ENCODE results near the gene CNPY2.
A peak's percentile ranks its signal among the peaks of the same experiment; 100 is the strongest.
"Not testable (repeated sequence)": the region's sequence is repeated elsewhere in the genome, so short reads cannot be mapped to it uniquely, and the experiment has no call there.

Gene CNPY2

DNA sequence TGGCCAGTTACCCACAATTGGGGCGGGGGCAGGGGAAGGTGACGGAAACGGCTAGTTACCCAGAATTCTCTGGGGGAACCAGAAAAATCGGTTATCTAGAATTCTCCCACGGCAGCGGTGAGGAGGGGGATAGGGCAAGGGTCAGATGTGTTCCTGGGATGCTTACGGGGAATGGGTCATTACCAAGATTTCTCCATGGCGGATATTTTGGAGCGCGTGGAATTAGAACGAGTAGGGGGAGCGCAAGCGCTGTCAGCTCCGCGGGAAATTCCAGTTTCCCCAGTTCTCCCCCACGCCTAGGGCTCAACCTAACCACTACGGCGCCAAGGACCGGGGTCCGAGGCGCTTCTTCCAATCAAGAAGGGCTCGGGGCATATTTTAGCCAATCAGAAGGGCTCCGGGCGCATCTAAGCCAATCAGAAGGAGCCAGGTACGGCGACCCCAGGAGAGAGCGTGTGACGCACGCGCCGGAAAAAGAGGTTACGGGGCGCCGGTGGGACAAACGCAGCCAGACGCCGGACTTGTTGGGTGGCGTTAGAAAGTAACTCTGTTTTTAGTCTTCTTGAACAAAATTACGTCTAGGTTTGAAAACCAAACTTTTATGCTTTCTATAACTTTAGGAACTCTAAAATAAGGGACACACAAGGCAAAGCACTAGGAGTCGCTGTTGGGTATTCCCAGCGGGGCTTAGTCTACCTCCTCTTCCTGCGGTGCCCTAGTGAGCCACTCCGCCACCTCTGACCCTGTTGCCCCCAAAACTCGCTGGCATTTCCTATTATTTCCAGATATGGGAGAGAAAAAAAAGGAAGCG is 18.1 kb upstream of the CNPY2 start, which contains the start of gene PAN2:
TSS of gene PAN2 (minus strand) at position 322 of the 811 bp plus-strand sequence. CDS start 906 bp downstream, outside the sequence.
- DNase-seq = peak; percentile 99

DNA sequence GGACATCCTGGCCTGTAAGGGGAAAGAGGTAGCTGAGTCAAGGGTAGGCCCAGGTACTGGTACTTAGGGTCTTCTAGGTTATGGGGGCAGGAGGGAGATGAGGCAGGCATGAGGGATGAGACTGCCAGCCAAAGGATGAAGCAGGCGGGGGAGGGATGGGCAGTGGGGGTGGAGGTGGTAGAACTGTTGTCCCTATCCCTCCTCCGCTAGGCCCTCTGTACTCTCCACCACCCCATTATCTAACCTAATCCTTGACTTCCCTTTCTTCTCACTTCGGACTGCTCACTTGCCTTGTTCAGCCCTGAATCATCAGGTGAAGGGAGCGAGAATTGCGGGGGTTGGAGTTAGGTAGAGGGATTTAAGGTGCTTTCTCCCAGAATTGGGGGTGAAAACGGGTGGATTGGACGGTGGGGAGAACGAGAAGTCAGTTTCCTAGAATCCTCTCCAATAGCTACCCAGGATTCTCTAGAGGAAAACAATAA is 17.4 kb upstream of the CNPY2 start:
- DNase-seq = no peak

DNA sequence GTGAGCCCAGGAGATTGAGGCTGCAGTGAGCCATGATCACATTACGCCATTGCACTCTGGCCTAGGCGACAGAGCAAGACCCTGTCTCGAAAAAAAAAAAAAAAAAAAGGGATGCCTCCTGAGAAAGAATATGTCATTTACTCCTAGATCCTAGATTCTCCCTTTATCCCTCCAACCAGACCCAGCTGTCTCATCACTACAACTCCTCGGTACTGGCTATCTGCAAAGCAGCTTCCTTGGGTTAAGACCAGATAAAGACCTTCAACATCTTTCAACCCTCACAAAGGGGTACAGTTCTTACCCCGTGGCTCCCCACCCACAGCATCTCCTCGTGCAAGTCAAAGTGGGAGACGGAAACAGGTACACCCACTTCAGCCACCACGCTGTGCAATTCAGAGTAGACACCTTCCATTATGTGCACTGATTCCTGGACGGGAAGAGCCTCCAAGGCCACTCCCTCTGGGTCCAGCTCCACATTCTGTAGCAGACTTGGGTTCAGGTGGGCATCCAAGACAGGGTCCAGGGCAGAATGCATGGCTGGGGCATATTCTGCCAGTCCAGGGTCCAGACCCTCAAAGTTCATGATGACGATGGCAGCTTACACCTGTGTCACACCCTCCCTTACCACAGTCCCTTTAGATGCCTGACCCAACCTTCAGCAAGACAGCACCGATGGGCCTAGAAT is 16.9 kb upstream of the CNPY2 start:
- no peak for DNase-seq

DNA sequence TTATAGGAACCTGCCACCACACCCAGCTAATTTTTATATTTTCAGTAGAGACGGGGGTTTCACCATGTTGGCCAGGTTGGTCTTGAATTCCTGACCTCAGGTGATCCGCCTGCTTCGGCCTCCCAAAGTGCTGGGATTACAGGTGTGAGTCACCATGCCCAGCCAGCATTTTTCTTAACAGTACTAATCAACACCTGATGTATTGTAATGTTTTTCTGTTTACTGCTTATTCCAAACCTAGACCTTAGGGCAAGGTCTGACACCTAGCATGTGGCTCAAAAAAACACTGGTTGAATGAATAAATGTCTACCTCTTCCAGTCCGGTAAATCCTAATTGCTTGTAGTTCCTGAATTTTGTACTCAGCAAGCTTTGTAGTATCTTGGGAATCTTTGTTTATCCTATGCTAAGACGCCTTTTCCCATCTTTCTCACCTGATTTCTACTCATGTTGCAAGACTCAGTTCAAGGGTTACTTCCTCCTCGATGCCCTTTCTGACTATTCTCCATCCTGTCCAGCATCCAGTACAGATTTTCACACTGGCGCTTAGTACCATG is 15.2 kb upstream of the CNPY2 start:
- DNase-seq = no peak

DNA sequence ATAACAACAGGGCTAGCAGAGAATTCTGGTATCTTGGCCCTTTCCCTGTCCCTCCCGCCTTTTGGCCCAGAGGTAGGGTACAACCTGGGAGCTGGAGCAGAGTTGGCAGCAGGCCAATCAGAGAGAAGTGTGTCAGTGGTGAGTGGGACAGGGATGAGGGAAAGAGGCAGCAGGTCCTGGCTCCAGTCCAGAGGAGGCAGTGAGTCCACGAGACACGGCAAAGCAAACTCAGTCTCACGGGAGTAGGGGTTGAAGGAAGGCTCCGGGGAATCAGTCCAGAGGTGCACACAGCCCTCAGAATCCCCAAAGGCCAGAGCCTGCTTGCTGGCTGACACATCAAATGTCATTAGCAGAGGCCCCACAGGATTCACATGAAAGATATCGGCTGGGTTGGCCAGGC is 10.7 kb upstream of the CNPY2 start:
- DNase-seq = no peak

DNA sequence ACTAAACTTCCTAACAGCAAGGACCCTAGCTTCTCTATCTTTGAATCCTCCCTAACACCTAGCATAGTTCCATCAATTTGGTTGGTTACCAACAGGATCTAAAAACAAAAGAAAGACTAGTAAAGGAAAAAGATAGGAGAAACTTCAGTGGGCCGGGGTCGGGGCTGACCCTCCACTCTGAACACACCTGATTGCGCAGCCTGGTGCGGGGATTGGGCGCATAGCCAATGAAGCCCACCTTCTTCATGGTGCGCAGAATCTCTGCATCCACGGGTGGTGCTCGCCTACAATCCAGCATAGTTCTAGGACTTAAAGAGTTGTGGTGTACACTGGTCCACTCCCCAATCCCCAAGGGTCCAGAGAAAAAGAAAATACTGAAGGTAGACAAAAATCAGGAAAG is 10.3 kb upstream of the CNPY2 start:
- no peak for DNase-seq

DNA sequence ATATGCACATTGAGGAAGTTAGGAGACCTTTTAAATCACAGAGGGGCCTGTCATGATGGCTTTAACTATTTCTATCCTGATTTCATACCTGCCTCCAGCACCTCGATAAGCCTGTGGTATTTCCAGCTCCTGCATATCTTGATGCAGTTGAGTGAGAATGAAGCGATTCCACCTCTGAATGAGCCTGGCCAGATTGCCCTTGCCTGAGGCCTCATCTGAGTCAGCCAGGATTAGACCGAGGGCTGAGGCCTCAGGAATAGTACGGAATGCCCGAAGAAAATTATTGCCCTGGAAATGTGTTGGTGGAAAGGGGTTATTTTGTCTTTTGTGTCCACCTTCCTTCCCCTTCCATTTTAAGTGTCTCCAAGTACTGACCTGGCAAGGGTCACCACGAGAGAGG is 8.4 kb upstream of the CNPY2 start:
- DNase-seq = no peak

DNA sequence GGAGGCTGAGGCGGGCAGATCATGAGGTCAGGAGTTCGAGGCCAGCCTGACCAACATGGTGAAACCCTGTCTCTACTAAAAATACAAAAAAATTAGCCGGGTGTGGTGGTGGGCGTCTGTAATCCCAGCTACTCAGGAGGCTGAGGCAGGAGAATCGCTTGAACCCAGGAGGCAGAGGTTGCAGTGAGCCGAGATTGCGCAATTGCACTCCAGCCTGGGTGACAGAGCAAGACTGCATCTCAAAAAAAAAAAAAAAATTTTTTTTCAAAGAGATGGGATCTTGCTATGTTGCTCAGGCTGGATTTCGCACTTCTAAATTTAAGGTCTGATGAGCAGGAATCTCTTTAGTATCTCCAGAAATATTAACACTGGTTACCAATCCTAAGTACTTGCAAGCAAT is 5.8 kb upstream of the CNPY2 start:
- not testable (repeated sequence) for DNase-seq

DNA sequence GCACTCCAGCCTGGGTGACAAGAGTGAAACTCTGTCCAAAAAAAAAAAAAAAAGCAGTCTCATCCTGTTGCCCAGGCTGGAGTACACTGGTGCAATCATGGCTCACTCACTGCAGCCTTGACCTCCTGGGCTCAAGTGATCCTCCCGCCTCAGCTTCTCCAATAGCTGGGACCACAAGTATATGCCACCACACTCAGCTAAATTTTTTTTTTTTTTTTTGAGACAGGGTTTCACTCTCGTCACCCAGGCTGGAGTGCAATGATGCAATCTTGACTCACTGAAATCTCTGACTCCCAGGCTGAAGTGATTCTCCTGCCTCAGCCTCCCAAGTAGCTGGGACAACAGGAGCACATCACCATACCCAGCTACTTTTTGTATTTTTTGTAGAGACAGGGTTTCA is 5.2 kb upstream of the CNPY2 start:
- no peak for DNase-seq

DNA sequence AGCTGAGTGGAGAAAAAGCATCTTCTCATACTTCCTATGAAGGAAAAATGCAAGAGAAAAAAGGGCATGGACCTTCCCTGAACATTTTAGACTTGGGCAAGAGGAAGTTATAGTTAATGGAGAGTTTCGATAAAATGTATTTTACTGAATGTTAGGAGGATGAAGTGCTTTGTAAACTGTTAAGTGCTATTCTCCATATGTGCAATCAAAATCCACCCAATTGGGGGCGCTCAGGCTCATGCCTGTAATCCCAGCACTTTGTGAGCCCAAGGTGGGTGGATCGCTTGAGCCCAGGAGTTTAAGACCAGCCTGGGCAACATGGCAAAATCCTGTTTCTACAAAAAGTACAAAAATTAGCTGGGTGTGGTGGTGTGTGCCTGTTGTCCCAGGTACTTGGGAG is 1.9 kb upstream of the CNPY2 start:
- DNase-seq = no peak

DNA sequence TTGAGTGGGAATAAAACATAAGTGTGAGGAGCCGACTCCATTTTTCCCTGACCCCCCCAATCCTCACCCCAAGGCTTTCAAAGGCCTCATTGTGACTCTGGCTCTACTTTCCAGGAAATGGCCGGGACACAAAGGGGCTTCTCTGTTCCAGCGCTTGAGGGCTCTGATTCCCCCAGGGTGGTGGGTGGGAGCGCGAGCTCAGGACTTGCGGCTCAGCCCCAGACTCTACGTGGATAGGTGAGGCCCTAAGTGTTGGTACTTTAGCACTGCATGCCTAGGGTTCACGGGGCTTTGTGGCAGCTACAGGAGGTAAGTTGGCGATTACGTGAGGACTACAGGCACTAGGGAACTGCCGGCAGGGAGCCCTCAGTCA is 553 bp downstream of the CNPY2 start:
- peak; percentile 34 for DNase-seq

DNA sequence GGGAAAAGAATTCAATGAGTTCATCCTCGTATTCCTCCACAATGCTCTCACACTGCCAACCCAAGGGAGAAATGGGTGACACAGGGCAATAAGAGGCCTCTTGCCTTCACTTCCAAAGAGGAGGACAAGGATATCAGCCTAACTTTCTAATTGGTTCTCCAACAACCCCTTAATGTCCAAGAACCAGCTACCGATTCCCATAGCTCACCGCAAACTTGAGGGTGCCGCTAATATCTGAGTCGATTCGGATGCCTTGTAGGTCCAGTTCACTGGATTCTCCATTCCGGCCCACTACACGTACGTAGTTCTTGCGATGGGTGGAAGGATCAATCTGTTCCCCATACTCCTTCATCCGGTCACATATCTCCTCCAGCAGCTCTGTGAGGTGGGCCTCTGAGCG is 4.8 kb downstream of the CNPY2 start:
- no peak for DNase-seq

DNA sequence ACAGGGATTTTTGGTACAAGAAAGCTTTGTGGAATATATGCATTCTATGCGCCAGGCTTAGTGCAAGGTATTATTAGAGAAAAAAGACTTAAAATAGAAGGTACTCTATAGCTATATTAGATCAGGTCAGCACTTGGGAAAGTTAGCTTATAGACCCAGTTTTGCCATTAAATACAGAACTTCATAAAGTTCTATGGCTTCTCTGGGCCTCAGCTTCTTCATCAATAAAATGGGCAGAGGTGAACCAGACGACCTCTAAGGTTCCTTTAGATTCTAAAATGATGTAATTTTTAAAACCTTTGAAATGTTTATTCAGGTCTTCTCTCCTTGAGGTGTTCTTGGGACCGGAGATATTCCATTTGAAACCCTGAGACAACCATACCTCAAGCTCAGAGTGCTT is 7.1 kb downstream of the CNPY2 start:
- no peak for DNase-seq

DNA sequence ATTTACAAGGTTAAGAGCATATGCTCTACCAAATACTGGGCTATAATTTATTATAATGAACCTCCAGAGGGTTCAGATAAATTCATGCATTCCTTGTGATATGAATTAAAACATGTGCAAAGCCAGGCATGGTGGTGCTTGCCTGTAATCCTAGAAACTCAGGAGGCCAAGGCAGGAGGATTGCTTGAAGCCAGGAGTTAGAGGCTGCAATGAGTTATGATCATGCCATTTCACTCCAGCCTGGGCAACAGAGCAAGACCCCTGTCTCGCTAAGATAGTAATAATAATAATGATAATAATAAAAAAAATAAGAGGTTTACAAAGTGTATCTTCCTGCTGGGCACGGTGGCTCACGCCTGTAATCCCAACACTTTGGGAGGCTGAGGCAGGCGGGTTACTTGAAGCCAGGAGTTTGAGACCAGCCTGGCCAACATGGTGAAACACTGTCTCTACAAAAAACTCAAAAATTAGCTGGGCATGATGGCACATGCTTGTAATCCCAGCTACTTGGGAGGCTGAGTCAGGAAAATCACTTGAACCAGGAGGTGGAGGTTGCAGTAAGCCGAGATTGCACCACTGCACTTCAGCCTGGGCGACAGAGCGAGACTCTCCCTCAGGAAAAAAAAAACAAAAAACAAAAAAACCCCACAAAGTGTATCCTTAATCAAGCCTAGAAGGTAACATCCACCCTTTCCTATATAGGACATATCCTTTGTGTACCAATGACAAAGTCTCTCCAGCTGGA is 8.4 kb downstream of the CNPY2 start:
- DNase-seq = no peak

DNA sequence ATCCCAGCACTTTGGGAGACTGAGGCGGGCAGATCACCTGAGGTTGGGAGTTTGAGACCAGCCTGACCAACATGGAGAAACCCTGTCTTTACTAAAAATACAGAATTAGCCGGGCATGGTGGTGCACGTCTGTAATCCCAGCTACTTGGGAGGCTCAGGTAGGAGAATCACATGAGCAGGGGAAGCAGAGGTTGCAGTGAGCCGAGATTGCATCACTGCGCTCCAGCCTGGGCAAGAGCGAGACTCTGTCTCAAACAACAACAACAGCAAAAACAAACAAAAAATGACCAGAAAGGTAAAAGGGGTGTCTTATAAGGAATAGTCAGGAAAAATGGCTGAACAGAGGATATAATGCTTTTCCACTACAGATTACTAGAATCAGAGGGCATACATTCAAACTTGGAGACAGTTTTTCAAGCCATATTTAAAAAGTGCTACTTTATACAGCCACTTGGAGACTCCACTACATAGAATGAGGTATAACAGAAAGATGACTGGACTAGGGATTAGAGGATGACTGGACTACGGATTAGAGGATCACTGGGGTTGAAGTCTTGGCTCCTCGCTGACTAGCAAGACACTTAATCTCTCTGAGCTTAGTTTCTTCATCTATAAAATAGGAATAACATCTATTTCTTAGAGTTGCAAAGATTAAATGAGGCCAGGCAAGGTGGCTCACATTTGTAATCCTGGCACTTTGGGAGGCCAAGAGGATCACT is 10.8 kb downstream of the CNPY2 start:
- DNase-seq = no peak

DNA sequence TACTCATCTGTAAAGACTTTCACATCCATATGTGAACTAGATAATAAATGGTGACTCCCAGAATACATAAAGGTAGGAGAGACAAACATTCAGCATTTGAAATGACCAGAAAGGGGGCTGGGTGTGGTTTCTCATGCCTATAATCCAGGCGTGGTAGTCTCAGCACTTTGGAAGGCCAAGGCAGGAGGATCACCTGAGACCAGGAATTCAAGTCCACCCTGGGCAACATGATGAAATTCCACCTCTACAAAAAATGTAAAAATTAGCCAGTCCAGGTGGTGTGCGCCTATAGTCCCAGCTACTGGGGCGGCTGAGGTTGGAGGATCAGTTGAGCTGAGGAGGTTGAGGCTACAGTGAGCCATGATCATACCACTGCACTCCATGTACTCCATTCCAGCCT is 11.5 kb downstream of the CNPY2 start:
- no peak for DNase-seq

DNA sequence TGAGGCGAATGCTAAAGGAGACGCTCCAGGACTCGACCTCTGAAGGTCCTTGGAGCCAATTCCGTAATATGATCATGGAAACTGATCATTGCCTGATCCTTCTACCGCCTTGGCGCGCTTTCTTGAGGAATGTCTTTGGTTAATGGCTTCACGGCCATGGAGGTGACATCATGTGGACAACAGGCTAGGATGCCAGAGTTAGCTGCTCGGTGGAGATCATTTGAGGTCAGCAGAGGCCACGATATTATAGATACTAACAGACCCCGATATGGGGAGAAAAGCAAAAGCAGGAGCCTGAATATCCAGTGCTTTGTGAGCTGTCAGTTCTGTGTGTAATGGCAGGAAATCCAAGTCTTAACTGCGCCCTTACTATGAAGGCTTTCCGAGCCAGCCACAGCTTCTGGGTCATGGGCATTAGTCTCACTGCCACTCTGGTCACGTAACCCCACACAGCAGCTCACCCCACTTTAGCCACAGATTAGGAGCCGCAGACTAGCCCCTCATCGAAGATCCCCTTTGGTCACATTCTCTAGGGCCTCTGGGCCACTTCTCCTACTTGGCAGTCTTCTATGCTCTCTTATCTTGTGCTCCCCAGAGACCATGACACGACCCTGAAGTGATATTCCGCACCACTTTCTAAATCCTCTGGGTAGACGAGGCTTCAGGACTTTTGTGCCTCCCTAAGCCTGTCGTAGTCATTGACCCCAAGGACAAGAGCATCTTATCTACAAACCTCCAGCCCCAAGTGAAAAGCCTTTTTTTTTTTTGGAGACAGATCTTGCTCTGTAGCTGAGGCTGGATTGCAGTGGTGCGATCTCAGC is 14.9 kb downstream of the CNPY2 start:
- peak; percentile 75 for DNase-seq

DNA sequence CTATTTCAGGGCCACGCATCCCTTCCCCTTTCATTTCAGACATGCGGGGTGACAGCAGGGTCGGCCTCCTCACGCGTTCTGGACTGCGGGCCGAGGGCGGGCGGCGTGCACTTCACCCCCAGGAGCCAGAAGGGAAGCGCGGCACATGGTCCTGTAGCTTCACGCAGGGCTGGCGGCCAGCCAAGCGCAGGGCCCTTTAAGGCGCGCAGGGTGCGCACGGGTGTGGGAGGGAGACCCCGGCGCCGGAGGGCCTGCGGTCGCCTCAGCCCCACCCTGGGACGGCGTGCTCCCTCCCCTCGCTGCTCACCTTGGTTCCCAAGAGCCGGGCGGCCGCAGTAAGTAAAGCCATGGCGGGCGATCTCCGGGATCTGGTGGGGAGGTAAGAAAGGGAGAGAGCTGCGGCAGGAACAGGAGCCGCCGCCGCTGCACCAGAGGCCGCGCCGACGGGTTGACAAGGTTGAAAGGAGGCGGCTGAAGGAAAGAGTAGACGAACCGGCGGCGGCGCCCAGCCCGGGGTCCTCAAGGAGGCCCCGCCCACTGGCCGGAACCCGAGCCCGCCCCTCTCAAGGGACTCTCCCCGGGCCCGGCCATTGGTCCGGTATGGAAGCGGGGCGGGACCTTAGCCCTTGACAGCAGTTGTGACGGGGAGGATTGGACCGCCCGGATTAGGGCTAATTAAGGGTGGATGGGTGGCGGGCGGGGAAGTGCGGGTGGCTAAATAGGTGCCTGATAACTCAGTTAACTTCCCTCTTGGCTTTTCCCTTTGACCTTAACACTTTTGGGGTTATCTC is 15.7 kb downstream of the CNPY2 start, which contains the start of gene CS:
TSS of gene CS (minus strand) at position 478 of the 791 bp plus-strand sequence. CDS start at position 349, 129 bp downstream.
- peak; percentile 100 for DNase-seq

DNA sequence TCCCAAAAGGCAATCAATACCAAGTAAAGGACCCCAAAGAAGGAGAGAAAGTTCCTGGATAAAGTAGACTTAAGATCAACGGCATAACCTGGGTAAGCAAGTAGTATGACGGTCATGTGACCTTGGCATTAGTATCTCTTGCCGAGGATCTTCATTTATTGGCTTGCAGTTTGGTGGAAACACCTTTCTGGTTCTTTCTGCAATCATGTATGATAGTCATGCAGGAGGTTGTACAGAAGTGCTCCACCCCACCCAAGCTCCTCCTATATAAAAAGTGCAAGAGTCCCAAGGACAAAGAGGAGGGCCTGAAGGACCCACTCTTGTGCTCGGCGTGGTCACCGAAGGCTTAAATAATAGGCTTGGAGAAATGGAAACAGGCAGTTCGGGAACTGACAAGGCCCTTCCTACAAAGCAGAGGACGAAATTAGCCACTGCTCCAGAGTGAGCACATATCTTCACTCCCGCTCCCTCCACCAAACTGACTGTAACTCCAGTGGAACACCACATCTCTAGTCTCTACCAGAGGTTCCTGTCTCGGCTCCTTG is 16.4 kb downstream of the CNPY2 start:
- DNase-seq = peak; percentile 81

DNA sequence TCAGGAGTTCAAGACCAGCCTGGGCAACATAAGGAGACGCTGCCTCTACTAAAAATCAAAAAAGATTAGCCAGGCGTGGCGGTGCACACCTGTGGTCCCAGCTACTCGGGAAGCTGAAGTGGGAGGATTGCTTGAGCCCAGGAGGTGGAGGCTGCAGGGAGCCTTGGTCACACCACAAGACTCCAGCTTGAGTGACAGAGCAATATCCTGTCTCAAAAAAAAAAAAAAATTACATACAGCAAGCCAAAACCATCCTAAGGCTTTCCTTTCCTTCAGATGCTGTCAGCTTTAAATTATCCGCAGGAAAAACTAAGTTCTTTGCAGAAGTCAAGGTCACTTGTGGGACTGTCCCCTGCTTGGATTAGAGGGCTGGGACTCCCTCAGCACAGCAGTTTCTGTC is 17.0 kb downstream of the CNPY2 start:
- DNase-seq = no peak

Data from hematopoietic multipotent progenitor cell treated with erythropoietin and hydrocortisone succinate and interleukin-3 and kit ligand, for 6 days (in vitro differentiated cells).